Measurements from ENCODE around the gene CNGA1.

CNGA1 gene

DNA sequence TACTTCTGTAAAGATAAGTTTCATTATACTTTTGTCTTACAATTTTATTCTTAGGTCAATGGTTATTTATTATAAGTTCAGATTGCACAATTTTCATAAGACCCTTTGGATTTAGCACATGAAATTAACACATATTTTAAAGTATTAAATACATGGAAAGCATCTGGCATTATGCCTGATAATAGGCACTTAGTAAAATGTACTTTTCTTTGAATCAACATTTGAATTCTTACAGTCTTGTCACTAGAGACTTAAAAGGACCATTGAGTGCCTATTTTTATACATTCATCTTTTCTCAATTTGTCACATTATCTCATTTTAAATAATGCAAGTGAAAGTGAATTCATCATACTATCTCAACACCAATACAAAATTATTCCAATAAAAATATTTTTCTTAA is 23.1 kb upstream of the CNGA1 start:
- TF ChIP-seq, protein P1, sequence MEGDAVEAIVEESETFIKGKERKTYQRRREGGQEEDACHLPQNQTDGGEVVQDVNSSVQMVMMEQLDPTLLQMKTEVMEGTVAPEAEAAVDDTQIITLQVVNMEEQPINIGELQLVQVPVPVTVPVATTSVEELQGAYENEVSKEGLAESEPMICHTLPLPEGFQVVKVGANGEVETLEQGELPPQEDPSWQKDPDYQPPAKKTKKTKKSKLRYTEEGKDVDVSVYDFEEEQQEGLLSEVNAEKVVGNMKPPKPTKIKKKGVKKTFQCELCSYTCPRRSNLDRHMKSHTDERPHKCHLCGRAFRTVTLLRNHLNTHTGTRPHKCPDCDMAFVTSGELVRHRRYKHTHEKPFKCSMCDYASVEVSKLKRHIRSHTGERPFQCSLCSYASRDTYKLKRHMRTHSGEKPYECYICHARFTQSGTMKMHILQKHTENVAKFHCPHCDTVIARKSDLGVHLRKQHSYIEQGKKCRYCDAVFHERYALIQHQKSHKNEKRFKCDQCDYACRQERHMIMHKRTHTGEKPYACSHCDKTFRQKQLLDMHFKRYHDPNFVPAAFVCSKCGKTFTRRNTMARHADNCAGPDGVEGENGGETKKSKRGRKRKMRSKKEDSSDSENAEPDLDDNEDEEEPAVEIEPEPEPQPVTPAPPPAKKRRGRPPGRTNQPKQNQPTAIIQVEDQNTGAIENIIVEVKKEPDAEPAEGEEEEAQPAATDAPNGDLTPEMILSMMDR (IDR thresholded peaks at IDR 0.05; ENCODE audit: low read depth, low read length): no peak
- H3K4me3 ChIP-seq (ENCODE audit: low read depth, low read length): no peak overlapping the region

DNA sequence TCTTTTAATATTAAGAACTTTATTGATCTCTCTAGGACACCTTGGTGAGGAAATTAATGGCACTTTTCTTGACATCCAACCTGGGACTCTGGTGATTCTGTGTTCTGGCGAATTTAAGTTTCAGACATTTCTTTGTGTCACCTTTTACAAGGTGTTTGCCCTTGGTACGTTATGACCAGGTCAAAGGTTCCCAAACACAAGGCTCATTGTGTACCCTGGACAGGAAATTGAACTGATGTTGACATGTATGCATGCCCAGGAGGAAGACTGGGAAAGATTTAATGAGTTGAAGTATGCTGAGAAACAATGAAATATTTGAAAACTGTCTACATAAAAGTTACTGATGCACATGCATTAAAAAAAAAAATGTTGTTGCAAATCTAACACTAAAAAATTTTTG is 22.2 kb upstream of the CNGA1 start:
- TF ChIP-seq, protein P1 (IDR thresholded peaks at IDR 0.05; ENCODE audit: low read depth, low read length): no peak
- no peak overlapping the region for H3K4me3 ChIP-seq (ENCODE audit: low read depth, low read length)

DNA sequence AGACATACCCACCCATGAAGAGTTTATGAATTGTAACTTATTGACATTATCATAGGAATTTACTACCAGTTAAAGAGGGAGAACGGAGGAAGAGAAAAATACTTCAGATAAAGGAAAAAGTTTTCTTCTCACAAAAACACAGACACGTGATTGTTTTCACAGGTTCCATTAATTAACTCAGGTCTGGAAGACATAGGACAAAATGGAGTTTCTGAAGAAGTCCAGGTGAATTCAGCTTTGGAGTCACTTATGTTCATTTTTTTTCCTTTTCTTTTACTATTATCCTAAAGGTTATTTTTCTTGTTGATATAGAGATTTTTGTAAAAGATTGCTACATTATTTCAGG is 20.6 kb upstream of the CNGA1 start:
- TF ChIP-seq, protein P1 (IDR thresholded peaks at IDR 0.05; ENCODE audit: low read depth, low read length): no peak
- no peak overlapping the region for H3K4me3 ChIP-seq (ENCODE audit: low read depth, low read length)

DNA sequence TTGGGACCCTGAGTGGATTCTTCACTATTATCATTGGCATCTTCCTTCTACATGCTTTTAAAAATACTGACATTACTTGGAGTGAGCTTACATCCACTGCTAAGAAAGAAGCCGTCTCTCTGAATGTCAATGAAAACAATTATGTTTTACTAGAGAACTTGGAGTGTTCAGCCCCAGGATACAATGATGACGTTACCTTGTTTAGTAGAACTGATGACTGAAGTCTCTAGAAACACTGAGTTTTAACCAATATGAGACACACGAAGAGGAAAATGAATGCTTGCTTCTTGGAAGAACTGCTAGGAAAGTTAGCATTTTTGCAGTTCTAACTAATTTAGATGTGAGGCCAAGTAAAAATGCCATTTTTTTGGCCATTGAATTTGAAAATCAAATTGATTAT is 19.5 kb upstream of the CNGA1 start:
- H3K4me3 ChIP-seq (ENCODE audit: low read depth, low read length): no peak overlapping the region
- TF ChIP-seq, protein P1 (IDR thresholded peaks at IDR 0.05; ENCODE audit: low read depth, low read length): no peak

DNA sequence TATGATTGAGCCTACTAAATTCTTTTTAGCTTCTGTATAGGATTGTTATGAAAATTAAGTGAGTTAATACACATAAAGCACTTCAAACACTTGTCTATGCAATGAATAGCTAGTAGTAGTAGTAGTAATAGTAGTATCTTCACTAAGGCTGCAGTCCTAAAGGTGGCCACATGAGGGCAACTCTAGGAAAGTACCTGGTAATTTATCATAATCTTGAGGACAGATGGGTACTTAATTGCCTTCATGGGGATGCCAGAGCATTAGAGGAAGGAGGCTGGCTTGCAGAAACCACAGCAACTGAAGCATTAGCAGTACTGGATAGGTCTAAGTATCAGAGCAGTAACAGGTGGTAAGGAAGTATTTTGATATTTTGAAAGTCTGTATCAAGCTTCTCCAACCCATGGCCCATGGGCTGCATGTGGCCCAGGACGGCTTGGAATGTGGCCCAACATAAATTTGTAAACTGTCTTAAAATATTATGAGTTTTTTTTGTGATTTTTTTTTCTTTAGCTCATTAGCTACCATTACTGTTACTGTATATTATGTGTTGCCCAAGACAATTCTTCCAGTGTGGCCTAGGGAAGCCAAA is 17.4 kb upstream of the CNGA1 start:
- TF ChIP-seq, protein P1 (IDR thresholded peaks at IDR 0.05; ENCODE audit: low read depth, low read length): peak; percentile 36
- H3K4me3 ChIP-seq (ENCODE audit: low read depth, low read length): no peak overlapping the region

DNA sequence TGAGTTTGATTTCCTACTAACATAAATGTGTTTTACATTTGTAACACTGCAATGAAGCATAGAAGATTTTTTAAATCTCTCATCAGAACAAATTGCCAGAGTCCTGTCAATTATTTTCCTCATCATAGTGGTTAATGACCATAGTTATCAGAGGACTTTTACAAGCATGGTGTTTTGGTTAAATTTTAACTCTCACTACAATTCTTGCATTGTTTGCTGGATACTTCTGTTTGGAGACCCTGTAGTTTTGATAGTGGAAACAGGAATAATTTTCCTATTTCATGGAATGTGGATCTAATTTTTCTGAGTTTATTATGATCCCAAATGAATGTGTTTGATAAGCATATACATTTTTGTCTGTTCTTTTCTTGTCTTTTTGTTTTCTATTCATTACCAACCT is 16.9 kb upstream of the CNGA1 start:
- TF ChIP-seq, protein P1 (IDR thresholded peaks at IDR 0.05; ENCODE audit: low read depth, low read length): no peak
- no peak overlapping the region for H3K4me3 ChIP-seq (ENCODE audit: low read depth, low read length)

DNA sequence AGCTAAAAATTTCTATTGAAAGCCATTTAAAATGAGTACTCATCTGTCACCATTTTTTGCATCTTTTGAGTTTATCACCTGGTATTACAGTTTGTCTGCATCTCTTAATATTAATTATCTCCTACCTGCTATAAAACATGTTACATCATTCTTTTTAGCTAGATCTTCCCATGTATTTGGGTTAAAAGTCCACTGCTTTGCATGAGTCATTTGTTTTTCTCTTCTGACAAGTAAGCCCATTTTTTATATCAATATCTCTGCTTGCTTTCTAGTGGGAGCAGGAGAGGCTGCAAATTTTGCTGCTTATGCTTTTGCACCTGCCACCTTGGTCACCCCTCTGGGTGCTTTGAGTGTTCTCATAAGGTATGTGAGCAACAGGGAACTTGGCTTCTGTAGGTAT is 16.2 kb upstream of the CNGA1 start:
- no peak overlapping the region for H3K4me3 ChIP-seq (ENCODE audit: low read depth, low read length)
- TF ChIP-seq, protein P1 (IDR thresholded peaks at IDR 0.05; ENCODE audit: low read depth, low read length): no peak

Data from WI38 (cell line).